ENCODE results near the gene SLIT2. TPM values are rescaled to one million over a fixed set of nuclear protein-coding genes. Genes with fewer than 3 reads are reported as not detected.

SLIT2 gene, protein sequence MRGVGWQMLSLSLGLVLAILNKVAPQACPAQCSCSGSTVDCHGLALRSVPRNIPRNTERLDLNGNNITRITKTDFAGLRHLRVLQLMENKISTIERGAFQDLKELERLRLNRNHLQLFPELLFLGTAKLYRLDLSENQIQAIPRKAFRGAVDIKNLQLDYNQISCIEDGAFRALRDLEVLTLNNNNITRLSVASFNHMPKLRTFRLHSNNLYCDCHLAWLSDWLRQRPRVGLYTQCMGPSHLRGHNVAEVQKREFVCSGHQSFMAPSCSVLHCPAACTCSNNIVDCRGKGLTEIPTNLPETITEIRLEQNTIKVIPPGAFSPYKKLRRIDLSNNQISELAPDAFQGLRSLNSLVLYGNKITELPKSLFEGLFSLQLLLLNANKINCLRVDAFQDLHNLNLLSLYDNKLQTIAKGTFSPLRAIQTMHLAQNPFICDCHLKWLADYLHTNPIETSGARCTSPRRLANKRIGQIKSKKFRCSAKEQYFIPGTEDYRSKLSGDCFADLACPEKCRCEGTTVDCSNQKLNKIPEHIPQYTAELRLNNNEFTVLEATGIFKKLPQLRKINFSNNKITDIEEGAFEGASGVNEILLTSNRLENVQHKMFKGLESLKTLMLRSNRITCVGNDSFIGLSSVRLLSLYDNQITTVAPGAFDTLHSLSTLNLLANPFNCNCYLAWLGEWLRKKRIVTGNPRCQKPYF (N-terminal part only)
- total RNA-seq (10 to 100 TPM in 1 of 10 donors, 1 to 10 TPM in 9; 4.2 to 11.9 (median 5.9) TPM), polyA plus RNA-seq (1 to 10 TPM; 1.1 to 2.9 TPM)
- long read RNA-seq, donor 1 = 0 reads
- long read RNA-seq, donor 2, partial matches to known transcripts = 4 of 6 reads
- long read RNA-seq, donor 2, other reads (novel, unspliced or antisense) = 2 of 6 reads
- long read RNA-seq, donor 3, partial matches to known transcripts = 3 of 5 reads
- long read RNA-seq, donor 3, other reads (novel, unspliced or antisense) = 2 of 5 reads

DNA sequence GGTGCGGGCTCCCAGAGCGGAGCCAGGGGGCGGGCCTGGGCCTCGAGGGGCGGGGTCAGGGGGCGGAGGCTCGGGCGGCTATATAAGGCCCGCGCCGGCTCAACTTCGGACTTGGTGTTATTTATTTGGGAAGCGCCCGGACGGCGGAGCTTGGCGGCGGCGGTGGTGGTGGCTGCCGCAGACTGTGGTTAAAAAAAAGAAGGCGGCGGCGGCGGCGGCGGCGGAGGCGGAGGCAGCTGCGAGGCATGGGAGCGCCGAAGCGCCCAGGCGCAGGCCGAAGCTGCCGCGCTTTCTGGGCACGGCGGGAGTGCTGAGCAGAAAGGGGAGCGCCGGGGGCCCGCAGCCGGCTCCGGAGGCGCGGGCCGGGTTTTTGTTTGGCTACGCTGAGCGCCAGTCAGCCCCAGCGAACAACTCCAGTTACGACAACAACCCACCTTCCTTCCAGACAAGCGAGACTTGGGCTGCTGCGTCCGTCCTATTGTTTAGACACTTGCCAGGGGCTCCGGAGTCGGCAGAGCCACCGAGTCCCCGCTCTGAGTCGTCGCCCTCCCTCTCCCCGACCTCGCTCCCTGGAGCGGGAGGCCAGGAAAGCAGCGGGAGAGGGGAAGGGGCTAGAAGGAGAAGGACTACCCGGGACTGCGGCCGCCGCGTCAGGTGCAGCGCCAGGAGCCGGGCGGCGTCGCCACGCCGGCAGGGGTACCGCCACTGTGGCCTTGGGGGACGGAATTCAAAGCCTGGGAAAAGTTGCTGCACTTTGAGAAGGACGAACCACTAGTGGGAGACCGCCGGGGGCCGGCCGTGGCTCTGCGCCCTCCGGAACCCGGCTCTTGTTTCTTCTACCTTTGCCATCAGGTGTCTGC is at the start of gene SLIT2:
TSS of gene SLIT2 (plus strand) at position 110 of the 860 bp plus-strand sequence. CDS start 1,911 bp downstream, outside the sequence.
- peaks cover 0 to 66% (median 46%) of the 10 kb centered on the region in 7 donors for H3K27me3 ChIP-seq
- WGBS, 2 donors = 0 to 1% methylated on average over 68 to 85 of the region's 85 CpGs
- intact Hi-C loops (cut with DNase I) = loop anchor here in 1 of 10 donors (10.0 kb wide), 1 partner anchor 1557 kb away; no protein-coding TSS in a partner anchor

DNA sequence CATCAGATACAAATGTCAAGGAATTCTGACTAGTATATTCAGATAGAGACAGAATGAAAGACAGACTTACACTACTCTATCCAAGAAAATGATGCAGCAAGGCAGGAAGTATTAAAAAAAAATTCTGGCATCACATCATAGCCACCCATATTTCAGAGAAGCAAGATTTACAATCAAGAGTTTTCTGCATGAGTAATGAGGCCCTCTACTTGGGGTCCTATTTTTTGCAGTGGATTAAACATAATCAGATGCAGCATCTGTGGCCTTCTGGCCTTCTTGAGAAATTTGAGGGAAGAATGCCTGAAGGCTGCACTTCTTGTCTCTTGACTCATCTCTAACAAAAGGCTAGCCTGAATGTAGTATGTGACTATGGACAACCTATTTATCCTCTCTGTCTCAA is 48.2 kb upstream of the SLIT2 start:
- intact Hi-C loops (cut with DNase I) = no loop called here
- no peaks in the 10 kb centered on the region for H3K4me1 ChIP-seq
- no peaks in the 10 kb centered on the region for H3K9me3 ChIP-seq
- H3K27ac ChIP-seq = no peak overlapping the region
- TF ChIP-seq, protein P1, sequence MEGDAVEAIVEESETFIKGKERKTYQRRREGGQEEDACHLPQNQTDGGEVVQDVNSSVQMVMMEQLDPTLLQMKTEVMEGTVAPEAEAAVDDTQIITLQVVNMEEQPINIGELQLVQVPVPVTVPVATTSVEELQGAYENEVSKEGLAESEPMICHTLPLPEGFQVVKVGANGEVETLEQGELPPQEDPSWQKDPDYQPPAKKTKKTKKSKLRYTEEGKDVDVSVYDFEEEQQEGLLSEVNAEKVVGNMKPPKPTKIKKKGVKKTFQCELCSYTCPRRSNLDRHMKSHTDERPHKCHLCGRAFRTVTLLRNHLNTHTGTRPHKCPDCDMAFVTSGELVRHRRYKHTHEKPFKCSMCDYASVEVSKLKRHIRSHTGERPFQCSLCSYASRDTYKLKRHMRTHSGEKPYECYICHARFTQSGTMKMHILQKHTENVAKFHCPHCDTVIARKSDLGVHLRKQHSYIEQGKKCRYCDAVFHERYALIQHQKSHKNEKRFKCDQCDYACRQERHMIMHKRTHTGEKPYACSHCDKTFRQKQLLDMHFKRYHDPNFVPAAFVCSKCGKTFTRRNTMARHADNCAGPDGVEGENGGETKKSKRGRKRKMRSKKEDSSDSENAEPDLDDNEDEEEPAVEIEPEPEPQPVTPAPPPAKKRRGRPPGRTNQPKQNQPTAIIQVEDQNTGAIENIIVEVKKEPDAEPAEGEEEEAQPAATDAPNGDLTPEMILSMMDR (IDR thresholded peaks at IDR 0.05) = no peak
- ATAC-seq (no peak), DNase-seq (no peak)
- H3K36me3 ChIP-seq = no peaks in the 10 kb centered on the region
- H3K4me3 ChIP-seq = no peak overlapping the region
- H3K27me3 ChIP-seq = no peaks in the 10 kb centered on the region

More for the DNA sequence above, at the start of gene SLIT2:
- Histone ChIP-seq H3K9me3 (no peaks in the 10 kb centered on the region), H3K36me3 (no peaks in the 10 kb centered on the region), H3K27ac (peak within 1 kb of the TSS in 8 of 10 donors; percentile 33 to 64 (median 54)), H3K4me3 (peak within 1 kb of the TSS; percentile 39 to 71 (median 64)), H3K4me1 (peaks cover 3 to 38% (median 20%) of the 10 kb centered on the region in 9 donors)
- peak; percentile 86 to 93 (median 88) for ATAC-seq
- DNase-seq = peak; percentile 75 to 79
- TF ChIP-seq, protein P1 (IDR thresholded peaks at IDR 0.05) = peak in 4 of 9 donors; percentile 8 to 44 (median 34)

DNA sequence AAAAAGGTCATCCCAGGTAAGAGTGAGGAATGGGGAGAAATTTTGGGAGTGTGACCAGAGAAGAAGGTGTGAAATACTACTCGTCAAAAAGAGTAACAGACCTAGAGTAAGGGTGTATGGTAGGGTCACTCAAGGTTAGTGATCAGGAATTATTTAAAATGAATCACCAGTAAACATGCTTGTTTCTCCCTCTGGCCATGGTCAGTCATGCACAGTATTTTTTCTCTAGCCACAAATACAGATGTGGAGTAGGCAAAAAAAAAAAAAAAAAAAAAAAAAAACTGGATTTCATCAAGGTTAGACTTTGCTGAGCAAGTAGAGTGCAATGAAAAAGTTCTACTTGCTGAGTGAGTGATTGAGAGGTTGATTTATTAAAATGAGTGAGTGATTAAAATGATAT is 34.2 kb upstream of the SLIT2 start:
- ATAC-seq (no peak), DNase-seq (no peak)
- H3K27me3 ChIP-seq = no peaks in the 10 kb centered on the region
- H3K27ac ChIP-seq = no peak overlapping the region
- H3K4me1 ChIP-seq = no peaks in the 10 kb centered on the region
- H3K9me3 ChIP-seq = peaks cover 0 to 4% (median 0%) of the 10 kb centered on the region in 11 donors
- TF ChIP-seq, protein P1 (IDR thresholded peaks at IDR 0.05) = no peak
- 0% methylated on average over 1 of the region's 1 CpG for WGBS, 2 donors
- no peak overlapping the region for H3K4me3 ChIP-seq
- H3K36me3 ChIP-seq = no peaks in the 10 kb centered on the region
- intact Hi-C loops (cut with DNase I) = no loop called here
